ENCODE results near the gene TMEM132E.

TMEM132E gene

DNA sequence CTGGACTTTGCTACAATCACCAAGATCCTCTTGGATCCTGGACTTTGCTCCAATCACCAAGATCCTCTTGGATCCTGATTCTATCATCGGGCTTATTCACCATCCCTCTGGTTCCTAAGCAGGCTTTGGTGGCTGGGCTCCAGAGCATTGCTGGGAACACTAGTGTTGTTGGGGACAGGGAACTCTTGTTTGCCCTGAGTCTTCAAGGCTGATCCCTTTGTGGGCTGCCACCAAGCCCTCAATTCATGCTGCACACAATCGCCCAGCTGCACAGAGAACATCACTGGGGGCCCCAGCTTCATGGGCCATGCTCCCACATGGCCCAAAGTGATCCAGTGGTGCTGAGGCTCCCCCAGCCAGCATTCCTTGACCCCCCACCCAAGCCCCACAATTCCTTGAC lies 88.3 kb downstream of the TMEM132E start:
- DNase-seq = no peak

DNA sequence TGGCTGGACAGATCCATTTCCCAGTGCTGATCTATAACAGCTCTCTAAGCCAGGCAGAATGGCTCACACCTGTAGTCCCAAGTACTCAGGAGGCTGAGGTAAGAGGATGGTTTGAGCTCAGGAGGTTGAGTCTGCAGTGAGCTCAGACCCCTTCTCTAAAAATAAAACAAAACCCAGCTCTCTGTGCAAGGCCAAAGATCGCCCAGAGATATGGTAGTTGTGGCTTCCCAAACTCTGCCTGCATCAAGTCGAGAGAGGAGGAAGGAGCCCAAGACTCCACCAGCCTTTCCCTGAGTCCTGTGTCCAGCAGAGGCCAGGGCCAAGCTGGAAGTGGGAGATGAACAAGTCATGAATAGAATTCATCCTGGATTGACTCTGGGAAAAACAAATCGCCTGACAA lies 88.8 kb downstream of the TMEM132E start:
- no peak for DNase-seq

DNA sequence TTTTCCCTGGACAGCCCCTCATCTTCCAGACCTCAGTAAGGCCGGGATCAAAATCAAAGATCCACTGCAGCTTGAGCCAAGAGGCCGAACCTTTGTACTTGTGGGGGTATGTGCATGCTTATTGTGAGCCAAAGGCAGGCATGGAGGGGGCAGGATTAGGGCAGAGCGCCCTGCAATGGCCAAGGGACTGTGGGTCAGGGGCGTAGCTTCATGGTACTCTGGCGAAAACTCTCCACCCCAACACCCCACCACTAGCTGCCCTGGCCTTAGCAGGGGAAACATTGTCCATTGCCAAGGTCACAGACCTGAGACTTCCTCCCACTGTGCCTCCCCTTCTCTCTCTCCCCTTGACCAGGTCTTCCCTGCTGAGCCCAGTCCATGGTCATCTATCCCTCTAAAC lies 90.1 kb downstream of the TMEM132E start:
- DNase-seq = no peak

DNA sequence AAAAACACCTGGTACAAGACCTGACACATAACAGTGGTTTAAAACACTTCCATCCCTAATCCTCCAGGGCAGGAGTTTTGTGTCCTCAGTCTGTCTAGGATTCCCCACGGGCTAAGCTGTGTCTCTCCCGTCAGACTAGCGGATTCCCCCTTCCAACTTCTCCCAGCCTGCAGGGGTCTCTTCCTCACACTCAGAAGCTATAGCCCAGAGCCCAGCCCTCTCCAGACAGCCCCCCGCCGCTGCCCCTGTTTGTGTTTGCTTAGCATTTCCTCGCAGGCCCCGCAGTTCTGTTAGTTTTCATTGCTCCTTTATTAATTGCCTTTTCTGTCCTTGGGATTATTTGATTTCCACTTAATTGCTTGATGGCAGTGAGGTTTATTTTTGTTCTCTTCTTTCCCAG lies 91.2 kb downstream of the TMEM132E start:
- no peak for DNase-seq

DNA sequence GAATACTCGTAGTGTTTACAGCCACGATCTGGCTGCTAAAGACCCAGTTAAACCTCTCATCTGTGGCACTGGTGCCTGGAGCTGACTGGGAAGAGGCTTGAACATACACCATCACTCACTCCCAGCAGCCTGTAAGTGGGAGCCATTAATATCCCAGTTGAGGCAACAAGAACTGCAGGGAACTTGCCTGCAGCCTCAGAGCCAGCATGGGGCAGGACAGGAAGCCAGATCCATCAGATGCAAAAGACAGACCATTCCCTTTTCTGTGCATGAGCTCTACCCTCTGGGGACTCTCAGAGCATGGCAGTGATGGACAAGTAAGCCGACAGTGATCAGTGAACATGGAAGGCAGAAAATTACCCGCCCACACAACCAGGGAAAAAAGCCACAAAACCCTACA lies 91.8 kb downstream of the TMEM132E start:
- no peak for DNase-seq

DNA sequence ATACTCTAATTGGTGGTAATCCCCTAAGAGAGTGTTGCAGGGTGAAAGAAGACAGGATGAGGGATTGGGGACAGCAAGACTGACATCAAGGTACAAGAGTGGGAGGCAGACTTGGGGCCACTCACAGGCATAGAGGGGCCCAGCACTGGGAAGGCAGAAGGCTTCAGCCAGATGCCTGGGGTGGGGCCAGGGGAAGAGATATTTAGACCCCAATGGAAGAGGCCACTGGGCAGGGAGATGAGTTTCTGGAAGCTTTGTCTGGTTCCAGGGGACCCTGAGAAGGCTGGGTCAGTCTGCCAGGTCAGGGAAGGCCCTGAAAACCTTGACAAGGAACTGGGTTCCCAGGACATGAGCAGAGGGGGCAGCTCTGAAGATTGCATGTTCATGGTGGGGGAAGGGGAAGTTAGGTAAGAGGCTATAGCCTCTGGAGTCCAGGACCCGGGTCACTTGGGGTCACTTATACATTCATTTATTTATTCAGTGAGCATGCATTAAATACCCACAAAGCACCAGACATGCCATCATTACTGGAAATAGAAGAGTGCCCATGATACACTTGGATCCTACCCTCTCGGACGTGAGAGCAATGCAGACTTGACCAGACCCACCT lies 92.9 kb downstream of the TMEM132E start:
- DNase-seq = no peak

DNA sequence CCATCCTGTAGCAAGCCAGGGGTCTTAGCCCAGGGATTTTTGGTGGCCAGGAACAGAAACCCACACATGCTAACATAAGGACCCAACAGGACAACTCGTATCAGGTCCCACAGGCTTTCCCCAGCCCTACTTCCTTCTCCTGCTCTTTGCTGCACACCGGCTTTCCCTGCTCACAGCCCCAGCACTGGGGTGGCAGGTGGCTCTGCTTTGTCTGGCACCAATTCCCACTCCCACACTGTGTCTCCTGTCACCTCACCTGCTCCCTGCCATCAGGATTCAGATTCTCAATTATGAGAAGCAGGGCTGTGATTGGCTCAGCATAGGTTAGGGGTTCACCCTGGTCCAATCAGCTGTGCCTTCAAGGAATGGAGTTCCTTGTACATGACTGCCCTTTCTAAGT lies 94.1 kb downstream of the TMEM132E start:
- DNase-seq = no peak

DNA sequence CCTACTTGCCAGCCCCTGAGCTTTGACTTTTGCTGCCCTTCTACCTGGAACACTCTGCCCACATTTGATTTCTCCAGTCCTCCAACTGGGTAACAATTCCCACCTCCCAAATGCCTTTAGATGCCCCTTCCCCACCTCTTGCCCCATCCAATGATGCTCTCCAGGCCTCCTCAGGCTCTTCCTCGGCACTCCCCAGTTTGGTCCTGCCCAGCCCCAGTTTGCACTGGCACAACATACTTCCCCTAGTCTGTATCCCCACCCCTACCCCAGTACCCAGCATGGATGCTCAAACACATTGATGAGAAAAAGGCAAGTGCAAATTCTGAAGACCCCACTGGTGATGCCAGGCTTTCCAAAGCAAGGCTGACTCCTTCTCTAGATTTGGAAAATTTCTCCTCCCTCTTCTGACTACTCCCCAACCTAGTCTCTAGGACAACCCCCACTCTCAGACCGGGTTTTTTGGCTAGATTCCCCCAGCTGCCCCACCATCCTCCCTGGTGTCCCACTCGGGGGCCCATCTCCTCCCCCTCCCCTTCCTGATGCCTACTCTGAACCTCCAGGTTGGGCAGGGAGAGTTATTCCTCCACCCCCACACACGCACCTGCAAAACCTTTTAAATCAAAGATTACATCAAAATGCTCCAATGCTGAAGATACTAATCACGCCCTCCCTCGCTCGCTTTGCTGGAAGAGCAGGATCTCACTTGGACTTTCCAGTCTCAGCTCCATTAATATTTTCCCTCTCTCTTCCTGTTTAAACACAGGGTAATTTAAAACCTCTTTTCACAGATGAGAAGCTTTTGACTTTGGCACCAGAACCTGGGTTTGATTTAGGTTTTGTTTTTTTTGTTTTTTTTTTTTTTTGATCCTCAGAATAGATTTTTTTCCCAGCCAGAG lies 94.9 kb downstream of the TMEM132E start:
- no peak for DNase-seq

DNA sequence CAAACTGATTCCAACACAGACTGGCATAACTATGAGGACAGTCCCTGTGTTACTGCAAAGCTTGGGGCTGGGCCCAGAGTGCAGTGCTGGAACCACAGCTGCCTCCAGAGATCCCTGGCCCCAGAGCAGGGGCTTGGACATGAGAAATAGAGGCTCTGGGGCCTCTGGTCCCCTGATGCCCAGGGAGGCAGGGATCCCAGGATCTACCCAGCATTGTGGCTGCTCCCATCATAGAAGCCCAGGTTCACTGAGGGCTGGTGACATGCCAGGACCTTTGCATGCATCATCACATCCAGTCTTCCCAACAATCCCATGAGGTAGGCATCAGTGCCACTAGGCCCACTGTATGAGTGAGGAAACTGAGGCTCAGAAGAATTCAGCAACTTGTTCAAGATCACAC lies 95.8 kb downstream of the TMEM132E start:
- no peak for DNase-seq

DNA sequence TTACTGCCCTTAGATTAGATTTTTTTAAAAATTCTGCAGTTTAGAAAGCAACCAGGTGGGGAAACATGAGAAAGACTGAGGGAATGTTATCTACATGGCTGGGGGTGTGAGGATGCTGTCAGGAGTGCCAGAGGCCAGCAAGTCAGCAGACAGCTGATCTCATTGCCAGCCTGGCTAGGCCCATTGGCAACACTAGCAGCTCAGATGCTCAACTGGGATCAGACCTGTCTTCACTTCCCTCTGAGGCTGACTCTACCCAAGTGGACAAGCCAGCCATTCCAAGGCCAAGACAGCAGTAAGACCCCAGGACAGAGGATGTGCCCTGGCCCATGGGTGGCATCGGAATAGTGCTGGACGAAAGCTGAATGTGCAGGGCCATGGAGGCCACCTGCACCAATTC lies 96.2 kb downstream of the TMEM132E start:
- DNase-seq = no peak

DNA sequence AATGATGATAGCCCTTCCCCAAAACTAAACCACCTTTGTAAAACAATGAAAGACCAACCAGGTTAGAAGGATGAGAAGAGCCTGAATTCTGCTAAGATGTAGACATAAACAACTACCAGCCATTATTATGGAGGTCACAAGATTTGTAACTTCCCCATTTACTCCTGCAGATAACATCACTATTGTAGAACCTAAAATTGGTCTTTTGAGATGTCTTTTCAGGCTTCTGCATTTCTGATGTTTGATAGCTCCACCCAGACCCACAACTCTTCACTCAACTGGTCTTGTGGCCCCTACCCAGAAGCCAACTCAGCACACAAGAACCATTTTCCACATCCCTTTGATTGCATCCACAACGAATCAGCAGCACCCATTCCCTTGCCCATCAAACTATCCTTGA lies 100.8 kb downstream of the TMEM132E start:
- no peak for DNase-seq

DNA sequence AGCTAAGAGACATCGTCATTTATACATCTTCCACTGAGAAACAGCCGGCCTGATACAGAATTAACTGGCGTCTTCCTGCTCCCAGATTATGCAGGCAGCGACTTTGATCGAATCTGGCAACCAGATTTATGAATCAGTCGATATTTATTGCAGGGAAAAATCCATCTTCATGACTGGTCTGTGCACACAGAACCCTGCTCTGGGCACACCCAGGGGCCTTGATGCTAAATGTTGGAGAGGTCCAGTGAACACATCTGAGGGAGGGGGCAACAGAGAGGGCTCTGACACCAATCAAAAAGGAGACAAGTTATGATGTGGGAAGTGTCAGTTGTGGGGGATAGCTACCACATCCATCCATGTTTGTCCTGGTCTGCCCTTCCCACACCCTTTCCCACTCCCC lies 102.9 kb downstream of the TMEM132E start:
- DNase-seq = no peak

DNA sequence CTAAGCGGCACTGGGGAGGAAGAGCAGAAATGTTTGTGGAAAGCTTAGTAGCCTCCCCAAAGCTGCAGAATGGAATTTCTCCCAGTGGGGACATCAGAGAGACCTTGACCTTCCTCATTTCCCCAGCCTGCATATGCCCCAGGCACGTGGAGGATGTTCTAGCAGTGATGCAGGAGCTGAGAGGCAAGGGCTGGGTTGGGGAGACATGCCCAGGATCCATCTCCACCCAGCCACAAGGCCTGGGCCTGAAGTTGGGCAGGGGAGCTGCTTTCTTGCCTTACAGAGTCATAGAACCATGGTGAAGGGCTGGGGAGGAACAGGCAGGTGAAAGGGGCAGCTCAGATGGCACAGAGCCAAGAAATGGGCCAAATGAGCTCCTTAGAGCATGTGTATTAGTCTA lies 104.0 kb downstream of the TMEM132E start:
- DNase-seq = no peak
